CD14-positive monocyte (primary cell): Measurements from ENCODE around the gene KHSRP. TPM values are rescaled to one million over a fixed set of nuclear protein-coding genes. Genes with fewer than 3 reads are reported as not detected.

Experiments used
- DNase-seq, 3 donors: peaks; one replicate each; pipeline ENCODE4 v3.0.0-alpha.2; 2011 to 2022
- H2AFZ ChIP-seq: 2 replicates; pipeline ENCODE4 v1.6.0; 2012; ENCODE audit warnings: mild to moderate bottlenecking, low read depth, low read length, inconsistent platforms; ENCODE audit not compliant: insufficient read depth, poor library complexity, severe bottlenecking
- H3K27ac ChIP-seq, 2 donors: 1 replicate in 1 of 2; 2 replicates in 1 of 2; pipeline ENCODE4 v1.5.1; 2012 to 2013; ENCODE audit warnings: low read length in 2 of 2, control low read depth in 1 of 2, inconsistent platforms in 1 of 2, low read depth in 1 of 2, mild to moderate bottlenecking in 1 of 2
- H3K27me3 ChIP-seq, 2 donors: one replicate each; pipeline versions ENCODE4 v1.6.0 to v1.6.1; 2011 to 2013; ENCODE audit warnings: low read length in 2 of 2; ENCODE audit not compliant: control insufficient read depth in 2 of 2, insufficient read depth in 2 of 2
- H3K36me3 ChIP-seq, 2 donors: replicated peaks in 1 of 2; 1 replicate in 1 of 2; 2 replicates in 1 of 2; pipeline versions ENCODE4 v1.5.1 to v1.6.1; 2012 to 2013; ENCODE audit warnings: low read length in 2 of 2, control low read depth in 1 of 2, inconsistent platforms in 1 of 2, mild to moderate bottlenecking in 1 of 2; ENCODE audit not compliant: insufficient read depth in 2 of 2, control insufficient read depth in 1 of 2
- H3K4me1 ChIP-seq, 2 donors: 1 replicate in 1 of 2; 2 replicates in 1 of 2; pipeline versions ENCODE4 v1.5.1 to v1.6.1; 2012 to 2013; ENCODE audit warnings: low read length in 2 of 2, control low read depth in 1 of 2, inconsistent platforms in 1 of 2, mild to moderate bottlenecking in 1 of 2, moderate library complexity in 1 of 2; ENCODE audit not compliant: insufficient read depth in 2 of 2, control insufficient read depth in 1 of 2
- H3K4me2 ChIP-seq: replicated peaks from 2 replicates; pipeline ENCODE3; 2012; ENCODE audit warnings: low read length, moderate library complexity, mild to moderate bottlenecking; ENCODE audit not compliant: poor library complexity, severe bottlenecking; ENCODE audit errors: extremely low read depth
- H3K4me3 ChIP-seq, 3 experiments: fragments of 200-600 bp in 1 of 3; sonication (generic) in 1 of 3; replicated peaks in 1 of 3; 1 replicate in 2 of 3; 2 replicates in 1 of 3; pipeline ENCODE4 v1.5.1; 2011 to 2013; ENCODE audit warnings: low read length in 3 of 3, mild to moderate bottlenecking in 3 of 3, control low read depth in 2 of 3, low read depth in 2 of 3, inconsistent platforms in 1 of 3, moderate library complexity in 1 of 3
- H3K79me2 ChIP-seq: 2 replicates; pipeline ENCODE4 v1.6.0; 2012; ENCODE audit warnings: mild to moderate bottlenecking, control low read depth, inconsistent platforms, low read length, moderate library complexity; ENCODE audit not compliant: insufficient read depth
- H3K9ac ChIP-seq: 2 replicates; pipeline ENCODE4 v1.6.0; 2017; ENCODE audit warnings: low read length, mild to moderate bottlenecking; ENCODE audit not compliant: insufficient read depth, poor library complexity, severe bottlenecking
- H3K9me3 ChIP-seq, 2 donors: replicated peaks in 1 of 2; 1 replicate in 1 of 2; 2 replicates in 1 of 2; pipeline versions ENCODE4 v1.5.1 to v1.6.1; 2012 to 2013; ENCODE audit warnings: low read length in 2 of 2, control low read depth in 1 of 2; ENCODE audit not compliant: control insufficient read depth in 1 of 2, insufficient read depth in 1 of 2
- H4K20me1 ChIP-seq: 2 replicates; pipeline ENCODE4 v1.6.0; 2012; ENCODE audit warnings: mild to moderate bottlenecking, low read length, control low read depth, moderate library complexity; ENCODE audit not compliant: insufficient read depth
- H3K27ac Mint-ChIP-seq, 7 donors: one replicate each; pipeline ENCODE4 v1.8.0; 2020; ENCODE audit warnings: mild to moderate bottlenecking in 7 of 7, mixed read lengths in 7 of 7, moderate library complexity in 6 of 7, inconsistent platforms in 2 of 7
- H3K27me3 Mint-ChIP-seq, 3 donors: one replicate each; pipeline ENCODE4 v1.8.0; 2021 to 2022; ENCODE audit warnings: low read depth in 3 of 3, mild to moderate bottlenecking in 3 of 3, mixed read lengths in 3 of 3, moderate library complexity in 3 of 3, inconsistent platforms in 1 of 3
- H3K36me3 Mint-ChIP-seq, 2 donors: one replicate each; pipeline ENCODE4 v1.8.0; 2020; ENCODE audit warnings: mixed read lengths in 2 of 2, inconsistent platforms in 1 of 2, mild to moderate bottlenecking in 1 of 2
- H3K4me1 Mint-ChIP-seq: one replicate; pipeline ENCODE4 v1.8.0; 2020; ENCODE audit warnings: mild to moderate bottlenecking, mixed read lengths
- H3K4me3 Mint-ChIP-seq, 2 donors: one replicate each; pipeline ENCODE4 v1.8.0; 2020; ENCODE audit warnings: mild to moderate bottlenecking in 2 of 2, mixed read lengths in 2 of 2, moderate library complexity in 1 of 2
- H3K9me3 Mint-ChIP-seq, 7 donors: one replicate each; pipeline ENCODE4 v1.8.0; 2020 to 2022; ENCODE audit warnings: mixed read lengths in 7 of 7, mild to moderate bottlenecking in 6 of 7, moderate library complexity in 6 of 7, inconsistent platforms in 2 of 7
- CTCF ChIP-seq: fragments of 200-600 bp; IDR thresholded peaks from one replicate; pipeline ENCODE4 v1.8.0; 2022; ENCODE audit warnings: antibody characterized with exemption, mild to moderate bottlenecking
- WGBS: methylation state at CpG from one replicate; pipeline ENCODE4 v1.1.5; 2013; ENCODE audit warnings: missing lambda C conversion rate; ENCODE audit not compliant: insufficient coverage; 5-methylcytosine and 5-hydroxymethylcytosine counted together
- intact Hi-C, 2 donors: fragments of 100-400 bp; cut with micrococcal nuclease; formaldehyde crosslinking; loops; one replicate each; pipeline versions ENCODE4 v1.15.0 to v1.15.1; 2023
- polyA plus RNA-seq, 3 donors: library from polyadenylated mRNA; depleted of rRNA in 1 of 3; unstranded in 2 of 3; stranded (reverse) in 1 of 3; fragments of 300-500 nt in 2 of 3; fragments of >200 nt in 1 of 3; fragmentation: Illumina TruSeq in 2 of 3; gene quantifications; 1 replicate in 2 of 3; 2 replicates in 1 of 3; pipeline ENCODE4 v1.2.3, GENCODE V29; 2012 to 2021

The KHSRP gene
- polyA plus RNA-seq, 3 donors: 8.6 to 63.3 (median 9.1) TPM

GRCh38 chr19:6427131-6427530, 2.5 kb upstream of the KHSRP start:
- H3K4me1 Mint-ChIP-seq: peaks cover 32% of the 10 kb centered on the region
- no peak overlapping the region for H3K4me3 Mint-ChIP-seq
- Histone ChIP-seq H3K4me1 (peaks cover 23 to 34% of the 10 kb centered on the region in 2 donors), H3K4me3 (no peak overlapping the region), H3K9ac (no peak overlapping the region), H3K4me2 (no peak overlapping the region), H4K20me1 (peaks cover 19% of the 10 kb centered on the region), H3K79me2 (peaks cover 22% of the 10 kb centered on the region), H3K27ac (no peak overlapping the region), H3K36me3 (peaks cover under 1 to 4% of the 10 kb centered on the region in 2 donors), H3K9me3 (no peaks in the 10 kb centered on the region), H2AFZ (no peak overlapping the region), H3K27me3 (no peaks in the 10 kb centered on the region)
- DNase-seq: no peak
- intact Hi-C loops: loop anchor here (5.0 to 10.0 kb wide), 4 partner anchors 52 to 522 kb away; partner anchors contain the start of genes ALKBH7 (in 2 of the 2), GPR108 (in 1 of the 2), NDUFA11 (in 1 of the 2) and PSPN (in 1 of the 2)
- peaks cover 2% of the 10 kb centered on the region in 2 donors for H3K36me3 Mint-ChIP-seq
- WGBS: 96% methylated on average over 18 of the region's 18 CpGs
- H3K27ac Mint-ChIP-seq: no peak overlapping the region
- peaks cover 0 to 6% (median 3%) of the 10 kb centered on the region in 7 donors for H3K9me3 Mint-ChIP-seq
- peaks cover 2 to 14% (median 12%) of the 10 kb centered on the region in 3 donors for H3K27me3 Mint-ChIP-seq
- no peak for TF ChIP-seq CTCF

GRCh38 chr19:6425732-6426620, 1.4 kb upstream of the KHSRP start:
- Mint-ChIP-seq H3K27me3 (peaks cover 0 to 12% (median 11%) of the 10 kb centered on the region in 3 donors), H3K4me1 (peaks cover 37% of the 10 kb centered on the region), H3K9me3 (peaks cover 0 to 6% (median 3%) of the 10 kb centered on the region in 7 donors), H3K4me3 (peak overlapping the region; percentile 69 to 75), H3K36me3 (peaks cover 9 to 14% of the 10 kb centered on the region in 2 donors), H3K27ac (peak overlapping the region; percentile 86 to 95 (median 91))
- Histone ChIP-seq H3K9ac (peak overlapping the region; percentile 36), H4K20me1 (peaks cover 31% of the 10 kb centered on the region), H3K9me3 (no peaks in the 10 kb centered on the region), H3K36me3 (peaks cover 11 to 15% of the 10 kb centered on the region in 2 donors), H3K27me3 (no peaks in the 10 kb centered on the region), H2AFZ (peak overlapping the region; percentile 85), H3K4me1 (peaks cover 23 to 34% of the 10 kb centered on the region in 2 donors), H3K4me2 (peak overlapping the region; percentile 63), H3K27ac (peak overlapping the region; percentile 83 to 85), H3K79me2 (peaks cover 34% of the 10 kb centered on the region), H3K4me3 (peak overlapping the region in 2 of 3 experiments; percentile 29 to 52)
- intact Hi-C loops: loop anchor here (5.0 to 10.0 kb wide), 4 partner anchors 51 to 521 kb away; partner anchors contain the start of genes ALKBH7 (in 2 of the 2), GPR108 (in 1 of the 2), NDUFA11 (in 1 of the 2) and PSPN (in 1 of the 2)
- TF ChIP-seq CTCF: peak; percentile 14
- DNase-seq: peak in 1 of 3 donors; percentile 29
- WGBS: 95% methylated on average over 17 of the region's 21 CpGs
